ENCODE measurements around the gene AFF3. TPM values are rescaled to one million over a fixed set of nuclear protein-coding genes. Genes with fewer than 3 reads are reported as not detected.

Gene AFF3
- total RNA-seq, 1 experiment from 2014 or later, result 0.22 TPM

DNA sequence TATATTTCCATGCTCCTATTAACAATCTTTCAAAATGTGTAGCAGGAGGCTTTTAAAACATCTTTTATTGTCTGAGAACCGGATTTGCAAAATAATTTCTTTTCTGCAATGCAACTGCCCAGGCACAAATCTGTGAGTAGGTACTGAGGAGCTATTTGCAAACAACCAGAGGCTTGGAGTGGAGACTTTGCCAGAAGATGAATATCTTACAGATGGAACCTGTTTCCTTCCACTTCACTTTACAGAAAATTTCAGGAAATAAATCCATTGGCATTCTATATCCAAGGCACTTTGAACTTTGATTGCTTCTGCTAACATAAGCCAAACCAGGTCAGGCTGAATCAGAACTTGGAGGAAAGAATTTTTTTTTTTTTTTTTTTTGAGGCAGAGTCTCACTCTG, 415.2 kb downstream of the AFF3 start:
- Histone ChIP-seq H2BK120ac (ENCODE audit: low read depth, low read length, poor library complexity, severe bottlenecking) (no peak overlapping the region), H3K56ac (ENCODE audit: insufficient read length, low read depth, low read length) (no peak overlapping the region), H3K18ac (ENCODE audit: insufficient read length, low read depth, low read length) (no peak overlapping the region), H2BK12ac (ENCODE audit: insufficient read length, low read depth, low read length) (no peak overlapping the region), H3K27me3 (ENCODE audit: insufficient read depth, low read length) (no peaks in the 10 kb centered on the region), H3K79me1 (ENCODE audit: insufficient read depth, low read depth, low read length, poor library complexity, severe bottlenecking) (no peaks in the 10 kb centered on the region), H3K9ac (ENCODE audit: extremely low read depth, insufficient read length, low read length) (no peak overlapping the region), H3K14ac (ENCODE audit: insufficient read depth, low read length) (no peak overlapping the region), H2BK15ac (ENCODE audit: low read depth, low read length) (no peak overlapping the region), H3K4me2 (ENCODE audit: insufficient read depth, insufficient read length, low read length) (no peak overlapping the region), H2AFZ (ENCODE audit: low read length) (no peak overlapping the region), H3K23me2 (ENCODE audit: insufficient read length, low read depth, low read length, poor library complexity, severe bottlenecking) (no peaks in the 10 kb centered on the region), H4K8ac (replicated peaks; ENCODE audit: insufficient read length, low read depth, low read length) (no peak overlapping the region), H3K4me1 (ENCODE audit: insufficient read depth, low read length) (no peaks in the 10 kb centered on the region; the same call in 1 of the 2 replicates), H2AK5ac (ENCODE audit: insufficient read length, low read length) (no peak overlapping the region), H3K4ac (ENCODE audit: low read depth, low read length) (no peak overlapping the region), H4K20me1 (ENCODE audit: control insufficient read depth, insufficient read depth, insufficient read length) (no peaks in the 10 kb centered on the region), H3K23ac (ENCODE audit: insufficient read length, low read depth, low read length) (no peak overlapping the region), H2BK5ac (ENCODE audit: insufficient read length, low read length) (no peak overlapping the region), H3T11ph (ENCODE audit: low read length) (no peak overlapping the region), H3K27ac (ENCODE audit: insufficient read length, low read depth, low read length) (no peak overlapping the region), H4K5ac (ENCODE audit: insufficient read length, low read depth, low read length) (no peak overlapping the region), H4K91ac (ENCODE audit: insufficient read length, low read depth, low read length) (no peak overlapping the region), H2BK20ac (ENCODE audit: low read depth, low read length, poor library complexity, severe bottlenecking) (no peak overlapping the region), H3K79me2 (ENCODE audit: insufficient read depth, low read length) (no peaks in the 10 kb centered on the region), H3K9me3 (ENCODE audit: control insufficient read depth, low read depth, low read length) (no peaks in the 10 kb centered on the region)
- Mint-ChIP-seq H3K4me3 (no peak overlapping the region), H3K4me1 (peaks cover 2 to 3% of the 10 kb centered on the region in 2 experiments; a peak in 1 of 4 replicates), H3K27me3 (ENCODE audit: low read depth) (no peaks in the 10 kb centered on the region), H3K36me3 (ENCODE audit: insufficient read depth in 1 of 3, low read depth in 3 of 3) (no peaks in the 10 kb centered on the region; a peak in 1 of 7 replicates), H3K9me3 (peaks cover 5 to 6% of the 10 kb centered on the region in 2 experiments), H3K27ac (no peak overlapping the region)
- TF ChIP-seq, protein P1, sequence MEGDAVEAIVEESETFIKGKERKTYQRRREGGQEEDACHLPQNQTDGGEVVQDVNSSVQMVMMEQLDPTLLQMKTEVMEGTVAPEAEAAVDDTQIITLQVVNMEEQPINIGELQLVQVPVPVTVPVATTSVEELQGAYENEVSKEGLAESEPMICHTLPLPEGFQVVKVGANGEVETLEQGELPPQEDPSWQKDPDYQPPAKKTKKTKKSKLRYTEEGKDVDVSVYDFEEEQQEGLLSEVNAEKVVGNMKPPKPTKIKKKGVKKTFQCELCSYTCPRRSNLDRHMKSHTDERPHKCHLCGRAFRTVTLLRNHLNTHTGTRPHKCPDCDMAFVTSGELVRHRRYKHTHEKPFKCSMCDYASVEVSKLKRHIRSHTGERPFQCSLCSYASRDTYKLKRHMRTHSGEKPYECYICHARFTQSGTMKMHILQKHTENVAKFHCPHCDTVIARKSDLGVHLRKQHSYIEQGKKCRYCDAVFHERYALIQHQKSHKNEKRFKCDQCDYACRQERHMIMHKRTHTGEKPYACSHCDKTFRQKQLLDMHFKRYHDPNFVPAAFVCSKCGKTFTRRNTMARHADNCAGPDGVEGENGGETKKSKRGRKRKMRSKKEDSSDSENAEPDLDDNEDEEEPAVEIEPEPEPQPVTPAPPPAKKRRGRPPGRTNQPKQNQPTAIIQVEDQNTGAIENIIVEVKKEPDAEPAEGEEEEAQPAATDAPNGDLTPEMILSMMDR (conservative IDR thresholded peaks at IDR 0.05), result no peak
- DNase-seq, result no peak
- WGBS (ENCODE audit: extremely low coverage, insufficient read length, low lambda C conversion rate), result no CpG with 5 or more reads among the region's 1 CpG
